GM18909 (cell line): ENCODE results near the gene GPR42.

ENCODE experiments used
- ATAC-seq: cut with Tn5 transposase; IDR thresholded peaks from one replicate; pipeline ENCODE4 v1.9.1; 2021; ENCODE audit warnings: mild to moderate bottlenecking; ENCODE audit not compliant: unreplicated experiment, poor library complexity

Gene GPR42

DNA sequence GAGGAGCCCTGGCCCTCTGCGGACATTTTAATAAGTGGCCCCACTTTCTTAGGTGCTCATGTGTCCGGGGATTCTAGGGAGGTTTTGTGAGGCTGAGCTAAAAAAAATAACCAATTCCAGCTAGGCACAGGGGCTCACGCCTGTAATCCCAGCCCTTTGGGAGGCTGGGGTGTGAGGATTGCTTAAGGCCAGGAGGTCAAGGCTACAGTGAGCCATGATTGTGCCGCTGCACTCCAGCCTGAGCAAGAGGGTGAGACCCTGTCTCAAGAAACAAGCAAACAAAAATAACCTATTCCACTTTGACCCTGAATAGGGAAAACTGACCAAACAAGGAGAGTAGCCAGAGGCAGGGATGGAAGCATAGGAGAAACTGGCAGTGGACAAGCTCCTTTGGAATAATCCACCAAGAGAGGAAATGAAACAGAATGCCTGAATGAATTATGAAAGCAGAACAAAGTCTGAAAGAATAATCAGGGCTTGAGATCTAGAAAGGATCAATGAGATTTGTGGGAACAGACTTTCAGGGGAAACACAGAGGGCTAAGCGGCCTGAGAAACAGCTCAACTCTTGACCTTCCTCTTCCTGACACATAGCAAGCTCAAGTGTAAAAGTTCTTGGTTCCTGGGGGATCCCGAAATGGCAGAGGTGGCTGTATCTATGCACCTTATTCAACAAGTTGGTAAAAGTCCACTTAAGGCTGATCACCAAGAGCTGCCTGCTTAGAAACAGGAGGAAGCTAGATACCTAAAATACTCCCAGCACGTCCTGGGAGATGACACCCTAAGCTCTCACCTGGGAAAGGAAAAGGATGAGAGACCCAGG, 47.1 kb downstream of the GPR42 start:
- no peak for ATAC-seq

GRCh38 chr19:35419046-35419445, 48.2 kb downstream of the GPR42 start:
- ATAC-seq, result no peak

DNA sequence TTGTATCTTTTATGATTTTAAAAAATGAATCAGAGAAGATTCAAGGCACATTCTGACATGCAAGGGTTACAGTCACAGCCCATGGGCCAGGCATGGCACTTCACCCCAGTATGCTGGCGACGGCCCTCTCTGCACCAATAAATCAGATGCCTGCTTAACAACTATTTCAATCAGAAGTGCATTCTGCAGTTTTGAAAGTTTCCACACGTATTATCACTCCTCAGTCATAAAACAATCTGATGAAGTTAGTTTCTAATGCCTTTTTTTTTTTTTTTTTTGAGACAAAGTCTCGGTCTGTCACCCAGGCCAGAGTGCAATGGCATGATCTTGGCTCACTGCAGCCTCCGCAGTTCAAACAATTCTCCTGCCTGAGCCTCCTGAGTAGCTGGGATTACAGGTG, 48.9 kb downstream of the GPR42 start:
- ATAC-seq, result no peak

DNA sequence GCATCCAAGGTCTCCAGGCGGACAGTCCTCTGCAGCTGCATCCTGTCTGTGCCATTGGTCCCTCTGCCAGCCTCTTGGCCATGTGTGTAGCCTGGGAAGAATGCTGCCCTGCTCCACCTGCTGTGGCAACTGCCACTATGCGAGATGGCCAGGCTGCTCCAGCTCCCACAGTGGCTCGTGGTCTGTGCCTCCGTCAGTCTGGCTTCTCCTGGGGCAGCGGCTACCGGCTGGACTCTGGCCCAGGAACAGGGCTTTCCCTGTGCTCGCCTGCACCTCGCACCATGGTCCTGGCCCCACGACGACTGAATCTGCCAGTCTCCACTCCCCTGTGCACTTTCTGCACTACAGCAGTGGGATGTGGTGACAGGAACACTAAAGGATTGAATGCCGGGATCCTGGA, 50.5 kb downstream of the GPR42 start:
- no peak for ATAC-seq
